GM21576 (cell line): ENCODE data around the gene MAML3.

Source experiments
- ATAC-seq: cut with Tn5 transposase; IDR thresholded peaks from one replicate; pipeline ENCODE4 v1.9.1; 2021; ENCODE audit warnings: mild to moderate bottlenecking, moderate library complexity; ENCODE audit not compliant: unreplicated experiment

The MAML3 gene

DNA sequence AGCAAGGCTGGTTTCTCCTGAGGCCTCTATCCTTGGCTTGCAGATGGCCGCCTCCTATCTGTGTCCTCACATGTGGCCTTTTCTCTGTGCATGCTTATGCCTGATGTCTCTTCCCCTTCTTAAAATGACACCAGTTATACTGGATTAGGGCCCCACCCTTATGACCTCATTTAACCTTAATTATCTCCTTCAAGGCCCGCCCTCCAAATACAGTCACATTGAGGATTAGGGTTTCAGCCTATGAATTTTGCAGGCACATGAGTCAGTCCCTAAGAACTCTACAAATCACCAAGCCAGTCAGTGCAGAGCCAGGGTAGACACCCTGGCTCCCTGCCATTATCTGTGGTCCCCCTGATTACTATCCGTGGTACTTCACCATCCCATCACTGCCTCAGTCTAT, 51.6 kb downstream of the MAML3 start:
- ATAC-seq = no peak

DNA sequence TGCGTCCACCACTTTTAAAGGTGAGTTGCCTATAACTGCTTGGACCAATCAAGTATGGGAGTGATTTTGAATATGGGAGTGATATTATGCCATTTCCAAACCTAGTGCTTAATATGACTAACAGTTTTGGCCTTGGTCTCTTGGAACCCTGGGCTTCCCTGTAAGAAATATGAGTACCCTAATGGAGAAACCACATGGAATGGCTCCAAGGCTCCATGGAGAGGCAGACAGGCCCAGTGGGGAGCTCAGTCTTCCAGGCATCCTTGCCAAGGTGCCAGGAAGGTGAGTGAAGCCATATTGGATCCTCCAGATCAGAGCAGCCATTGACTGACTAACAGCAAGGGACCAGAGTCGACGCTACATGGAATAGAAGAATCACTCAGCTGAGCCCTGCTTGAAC, 53.2 kb downstream of the MAML3 start:
- no peak for ATAC-seq

- ATAC-seq = no peak
Observed at GRCh38 chr4:140099983-140100382, 54.0 kb downstream of the MAML3 start.

DNA sequence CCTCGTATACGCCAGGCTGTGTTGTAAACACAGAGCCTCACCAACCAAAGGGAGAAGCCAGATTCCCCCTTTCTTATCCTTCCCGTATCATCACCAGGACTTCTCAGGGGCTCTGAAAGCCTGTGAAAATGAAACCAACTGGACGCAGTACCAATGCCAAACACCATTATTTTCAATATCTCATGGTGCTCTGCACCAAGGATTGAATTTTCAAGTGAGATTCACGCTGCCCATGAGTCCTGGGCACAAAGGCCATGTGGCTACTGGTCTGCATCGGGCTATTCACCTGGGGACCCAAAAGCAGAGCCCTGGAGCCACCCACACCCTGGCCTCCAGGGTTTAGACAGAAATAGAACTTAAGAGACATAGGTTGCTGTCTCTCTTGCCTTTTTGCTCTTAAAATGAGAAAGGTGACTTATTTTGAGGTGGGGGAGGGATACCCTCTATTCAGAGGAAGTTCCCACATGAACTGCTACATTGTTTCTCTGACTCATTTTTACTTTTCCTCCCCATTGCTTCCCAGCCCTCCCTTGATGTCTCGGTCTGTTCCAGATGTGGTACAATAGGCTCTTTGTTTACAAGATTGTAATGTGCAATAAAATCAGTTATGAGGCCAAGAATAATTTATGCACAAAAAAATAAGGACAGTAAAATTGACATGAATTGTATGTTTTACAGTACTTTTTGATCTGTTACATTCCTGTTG, 55.4 kb downstream of the MAML3 start:
- no peak for ATAC-seq

DNA sequence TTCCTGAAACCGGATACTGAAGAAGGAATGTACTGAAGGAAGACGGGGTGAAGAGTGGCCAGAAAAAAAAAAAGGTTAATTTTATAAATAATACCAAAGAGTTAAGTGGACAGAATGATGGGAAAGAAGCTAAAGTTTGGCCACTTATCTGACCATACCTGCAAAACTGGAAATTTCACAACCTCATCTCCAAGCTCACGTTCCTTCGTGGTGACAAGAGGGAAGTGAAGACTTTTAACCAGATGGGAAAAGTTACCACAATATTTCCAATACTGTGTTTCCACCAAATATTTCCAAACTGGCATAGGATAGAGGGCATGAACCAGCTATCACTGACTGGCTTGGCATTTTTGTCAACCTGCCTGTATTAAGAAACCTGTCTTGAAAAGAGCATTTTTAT, 56.4 kb downstream of the MAML3 start:
- ATAC-seq = no peak

DNA sequence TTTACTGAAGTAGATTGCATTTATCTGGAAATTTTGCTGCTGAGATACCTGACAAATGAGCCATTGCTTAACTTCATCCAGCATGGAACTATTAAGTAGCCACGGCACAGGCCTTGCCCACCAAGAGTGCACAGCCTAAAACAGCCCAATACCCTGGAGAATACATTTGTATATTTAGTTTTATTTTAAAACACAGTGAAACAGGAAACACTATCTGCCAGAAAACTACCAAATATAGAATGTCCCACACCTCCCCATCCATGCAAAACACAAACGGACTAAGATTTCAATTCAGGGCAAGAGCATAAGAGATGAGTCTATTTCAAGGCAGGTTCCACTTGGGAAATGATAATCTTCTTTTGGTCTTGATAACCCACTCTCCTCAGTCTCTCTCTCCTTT, 57.1 kb downstream of the MAML3 start:
- no peak for ATAC-seq

- ATAC-seq = no peak
Observed at GRCh38 chr4:140096483-140096861, 57.5 kb downstream of the MAML3 start.

DNA sequence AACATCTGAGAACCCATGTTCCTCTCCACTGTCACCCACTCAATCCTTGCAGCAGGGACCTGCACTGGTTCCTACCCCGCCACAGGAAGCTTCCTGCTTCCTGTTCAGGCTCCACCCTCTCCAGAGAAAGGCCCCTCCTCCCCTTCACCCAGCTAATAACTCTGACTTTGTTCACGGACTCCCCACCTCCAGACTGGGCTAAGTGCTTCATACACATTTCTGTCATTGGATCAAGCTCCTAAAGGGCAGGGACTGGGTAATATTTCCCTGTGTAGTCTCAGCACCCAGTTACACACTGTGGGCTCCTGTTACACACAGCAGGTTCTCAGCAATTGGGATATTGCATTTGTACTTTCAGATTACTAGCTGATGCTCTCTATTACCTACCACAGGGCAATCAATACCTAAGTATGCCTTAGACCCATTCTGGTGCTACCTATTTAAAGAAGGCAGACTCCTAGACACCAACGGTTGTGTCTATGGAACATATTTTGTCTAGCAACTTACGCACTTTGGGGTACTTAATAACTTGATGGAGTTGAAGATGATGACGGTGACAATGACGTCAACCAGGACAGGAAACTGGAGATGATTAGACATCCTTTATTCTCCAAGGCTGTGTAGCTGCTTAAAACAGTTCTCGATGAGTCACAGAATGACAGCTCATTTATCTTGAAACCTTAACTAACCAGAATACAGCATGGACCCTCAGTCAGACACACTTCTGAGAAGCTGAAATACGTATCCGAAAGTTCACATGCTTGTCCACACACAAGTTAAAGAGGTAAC, 58.1 kb downstream of the MAML3 start:
- no peak for ATAC-seq

- ATAC-seq = no peak
Observed at GRCh38 chr4:140094438-140095420, 59.3 kb downstream of the MAML3 start.

GRCh38 chr4:140092094-140092851, 61.7 kb downstream of the MAML3 start:
- no peak for ATAC-seq

DNA sequence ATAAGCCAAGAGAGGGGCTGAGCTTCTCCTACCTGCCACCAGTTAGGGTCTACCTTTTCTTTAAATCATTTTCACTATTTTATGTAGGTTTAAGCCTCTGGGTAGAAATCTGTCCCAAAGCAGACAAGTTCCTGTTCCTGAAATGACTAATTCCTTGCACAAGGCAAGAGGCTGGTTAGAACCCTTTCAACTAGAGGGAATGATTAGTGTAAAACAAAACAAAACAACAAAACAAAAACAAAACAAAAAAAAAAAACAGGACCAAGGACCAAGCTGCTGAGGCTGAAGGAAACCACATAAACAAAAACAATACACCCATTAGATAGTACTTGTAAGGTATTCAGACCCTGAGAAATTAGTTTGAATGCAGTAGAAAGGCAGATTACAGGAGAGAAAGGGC, 62.7 kb downstream of the MAML3 start:
- ATAC-seq = no peak

- ATAC-seq = no peak
Observed at GRCh38 chr4:140090215-140090731, 63.7 kb downstream of the MAML3 start.

- no peak for ATAC-seq
Observed at GRCh38 chr4:140089216-140089615, 64.8 kb downstream of the MAML3 start.

- ATAC-seq = no peak
Observed at GRCh38 chr4:140088323-140088967, 65.5 kb downstream of the MAML3 start.

GRCh38 chr4:140085881-140086280, 68.1 kb downstream of the MAML3 start:
- ATAC-seq = no peak

- no peak for ATAC-seq
Observed at GRCh38 chr4:140085062-140085622, 68.8 kb downstream of the MAML3 start.

DNA sequence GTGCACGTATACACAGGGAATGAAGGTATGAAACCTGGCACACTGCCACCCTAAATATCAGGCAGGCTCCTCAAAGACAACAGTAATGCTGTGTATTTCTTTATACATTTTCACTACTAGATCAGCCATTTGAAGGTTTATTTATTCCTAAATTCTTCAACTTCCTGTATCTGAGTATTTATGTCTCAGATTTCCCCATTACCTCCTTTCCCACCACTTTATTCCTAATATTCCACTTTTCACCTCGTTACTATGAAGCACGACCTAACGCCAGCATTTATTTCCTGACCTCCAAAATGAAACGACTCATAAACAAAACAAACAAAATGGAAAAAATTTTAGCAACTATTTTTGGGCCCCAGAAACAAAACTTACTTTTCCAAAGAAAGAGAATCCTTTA, 69.6 kb downstream of the MAML3 start:
- no peak for ATAC-seq

DNA sequence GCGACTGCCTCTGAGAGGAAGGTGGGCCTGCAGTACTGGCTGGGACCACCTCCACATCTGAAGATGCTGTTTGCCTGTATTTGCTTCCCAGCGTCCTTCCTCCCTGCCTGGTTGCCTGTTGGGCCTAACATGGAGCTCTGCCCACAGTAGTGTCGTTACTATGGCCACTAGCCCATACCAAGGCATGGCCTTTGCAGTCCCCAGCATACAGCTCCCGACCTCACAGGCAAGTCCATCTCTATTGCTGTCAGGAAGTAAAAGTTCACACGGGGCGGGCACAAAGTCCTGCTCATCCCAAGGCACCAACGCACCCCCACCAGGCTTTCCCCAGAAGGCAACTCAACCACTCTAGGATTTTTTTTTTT, 71.6 kb downstream of the MAML3 start:
- ATAC-seq = no peak

- ATAC-seq = no peak
Observed at GRCh38 chr4:140081641-140082390, 72.2 kb downstream of the MAML3 start.
